GM12801 (cell line): ENCODE results near the gene HDC.

Source experiments
- CTCF ChIP-seq: IDR thresholded peaks from one replicate; pipeline ENCODE4 v1.5.1; 2011; ENCODE audit warnings: control low read depth; ENCODE audit not compliant: insufficient read length; ENCODE audit errors: extremely low read depth

Gene HDC

GRCh38 chr15:50252556-50252955 lies 13.0 kb downstream of the HDC start:
- TF ChIP-seq CTCF, result no peak

- no peak for TF ChIP-seq CTCF
Observed at GRCh38 chr15:50251638-50252182, 13.8 kb downstream of the HDC start.

GRCh38 chr15:50250760-50251394 lies 14.6 kb downstream of the HDC start:
- TF ChIP-seq CTCF, result no peak

GRCh38 chr15:50249704-50250103 lies 15.8 kb downstream of the HDC start:
- no peak for TF ChIP-seq CTCF

GRCh38 chr15:50248994-50249582 lies 16.4 kb downstream of the HDC start:
- no peak for TF ChIP-seq CTCF

GRCh38 chr15:50247819-50248655 lies 17.5 kb downstream of the HDC start:
- no peak for TF ChIP-seq CTCF

GRCh38 chr15:50246631-50247030 lies 18.9 kb downstream of the HDC start:
- TF ChIP-seq CTCF, result no peak
